GM12878 (cell line): ENCODE measurements around the gene TCP11L2.

Experiments used
- CBX3 ChIP-seq: fragments of 200-600 bp; sonication (generic); IDR thresholded peaks from 2 replicates; pipeline ENCODE4 v1.6.1; 2016; ENCODE audit warnings: low read depth, borderline replicate concordance
- EZH2 ChIP-seq: IDR thresholded peaks from 2 replicates; pipeline ENCODE4 v1.6.1; 2012; ENCODE audit warnings: low read depth, mild to moderate bottlenecking, control low read depth, inconsistent platforms, low read length, borderline replicate concordance; ENCODE audit not compliant: control insufficient read depth
- LARP7 ChIP-seq: fragments of 450-650 bp; IDR thresholded peaks from 2 replicates; pipeline ENCODE4 v1.6.1; 2017; ENCODE audit warnings: mild to moderate bottlenecking
- MXI1 ChIP-seq: fragments of 150-350 bp; IDR thresholded peaks from 2 replicates; pipeline ENCODE4 v1.6.1; 2011; ENCODE audit warnings: low read depth, mild to moderate bottlenecking, inconsistent platforms, low read length, improper control_type of control experiment
- PAX5 ChIP-seq: IDR thresholded peaks from 2 replicates; pipeline ENCODE4 v1.6.1; 2011; ENCODE audit warnings: low read depth, low read length, borderline replicate concordance
- POLR2A ChIP-seq: IDR thresholded peaks from 2 replicates; pipeline ENCODE4 v1.6.1; 2011; ENCODE audit warnings: low read depth, mild to moderate bottlenecking, low read length
- POLR2AphosphoS2 ChIP-seq: IDR thresholded peaks from 2 replicates; pipeline ENCODE4 v1.6.1; 2011; ENCODE audit warnings: low read depth, mild to moderate bottlenecking, low read length, improper control_type of control experiment, moderate library complexity
- RUNX3 ChIP-seq: IDR thresholded peaks from 2 replicates; pipeline ENCODE4 v1.6.1; 2012; ENCODE audit warnings: low read length, inconsistent platforms
- SMC3 ChIP-seq: IDR thresholded peaks from 2 replicates; pipeline ENCODE4 v1.6.1; 2011; ENCODE audit warnings: low read length, improper control_type of control experiment, borderline replicate concordance
- TCF3 ChIP-seq: IDR thresholded peaks from 2 replicates; pipeline ENCODE4 v1.6.1; 2012; ENCODE audit warnings: low read depth, mild to moderate bottlenecking, low read length, borderline replicate concordance; ENCODE audit not compliant: insufficient read depth
- TF ChIP-seq, protein P1 (sequence below), 3 experiments: IDR thresholded peaks in 2 of 3; conservative IDR thresholded peaks in 1 of 3; 2 replicates each; pipeline ENCODE4 v1.5.1; 2011; ENCODE audit warnings: low read depth in 3 of 3, low read length in 3 of 3, mild to moderate bottlenecking in 3 of 3, control low read depth in 2 of 3, moderate library complexity in 2 of 3, inconsistent platforms in 1 of 3, mixed read lengths in 1 of 3; ENCODE audit not compliant: control insufficient read depth in 2 of 3, insufficient read depth in 1 of 3; ENCODE audit errors: extremely low read depth in 1 of 3
- TF ChIP-seq, protein P2 (sequence below): fragments of 450-650 bp; conservative IDR thresholded peaks from 2 replicates; pipeline ENCODE4 v1.6.1; 2017; ENCODE audit warnings: mild to moderate bottlenecking, moderate library complexity

DNA sequence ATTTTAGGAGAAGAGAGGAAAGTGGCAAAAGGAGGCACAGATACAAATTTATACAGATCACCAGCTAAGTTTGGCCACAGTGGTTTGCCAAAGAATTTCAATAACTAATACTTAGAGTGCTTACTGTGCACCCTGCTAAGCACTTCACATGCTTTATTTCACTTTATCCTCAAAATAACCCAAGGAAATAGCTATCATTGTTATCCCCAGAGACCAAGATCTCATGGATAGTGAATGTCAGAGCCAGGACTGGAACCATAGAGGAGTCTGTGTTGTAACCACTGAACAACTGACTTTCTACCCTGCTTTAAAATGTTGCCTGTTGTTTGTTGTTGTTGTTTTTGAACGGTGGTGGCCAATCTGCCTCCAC lies 1.3 kb upstream of the TCP11L2 start:
- TF ChIP-seq RUNX3, result no peak
- no peak for TF ChIP-seq TCF3
- no peak for TF ChIP-seq SMC3
- no peak for TF ChIP-seq POLR2A
- TF ChIP-seq LARP7, result no peak
- TF ChIP-seq EZH2, result no peak
- TF ChIP-seq MXI1, result no peak
- TF ChIP-seq POLR2AphosphoS2, result no peak
- TF ChIP-seq, protein P1, sequence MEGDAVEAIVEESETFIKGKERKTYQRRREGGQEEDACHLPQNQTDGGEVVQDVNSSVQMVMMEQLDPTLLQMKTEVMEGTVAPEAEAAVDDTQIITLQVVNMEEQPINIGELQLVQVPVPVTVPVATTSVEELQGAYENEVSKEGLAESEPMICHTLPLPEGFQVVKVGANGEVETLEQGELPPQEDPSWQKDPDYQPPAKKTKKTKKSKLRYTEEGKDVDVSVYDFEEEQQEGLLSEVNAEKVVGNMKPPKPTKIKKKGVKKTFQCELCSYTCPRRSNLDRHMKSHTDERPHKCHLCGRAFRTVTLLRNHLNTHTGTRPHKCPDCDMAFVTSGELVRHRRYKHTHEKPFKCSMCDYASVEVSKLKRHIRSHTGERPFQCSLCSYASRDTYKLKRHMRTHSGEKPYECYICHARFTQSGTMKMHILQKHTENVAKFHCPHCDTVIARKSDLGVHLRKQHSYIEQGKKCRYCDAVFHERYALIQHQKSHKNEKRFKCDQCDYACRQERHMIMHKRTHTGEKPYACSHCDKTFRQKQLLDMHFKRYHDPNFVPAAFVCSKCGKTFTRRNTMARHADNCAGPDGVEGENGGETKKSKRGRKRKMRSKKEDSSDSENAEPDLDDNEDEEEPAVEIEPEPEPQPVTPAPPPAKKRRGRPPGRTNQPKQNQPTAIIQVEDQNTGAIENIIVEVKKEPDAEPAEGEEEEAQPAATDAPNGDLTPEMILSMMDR (IDR thresholded peaks at IDR 0.05 in 2 of 3, conservative IDR thresholded peaks at IDR 0.05 in 1 of 3; ENCODE audit: control insufficient read depth in 2 of 3, extremely low read depth in 1 of 3, insufficient read depth in 1 of 3, low read depth in 3 of 3, low read length in 3 of 3), result no peak
- TF ChIP-seq, protein P2, sequence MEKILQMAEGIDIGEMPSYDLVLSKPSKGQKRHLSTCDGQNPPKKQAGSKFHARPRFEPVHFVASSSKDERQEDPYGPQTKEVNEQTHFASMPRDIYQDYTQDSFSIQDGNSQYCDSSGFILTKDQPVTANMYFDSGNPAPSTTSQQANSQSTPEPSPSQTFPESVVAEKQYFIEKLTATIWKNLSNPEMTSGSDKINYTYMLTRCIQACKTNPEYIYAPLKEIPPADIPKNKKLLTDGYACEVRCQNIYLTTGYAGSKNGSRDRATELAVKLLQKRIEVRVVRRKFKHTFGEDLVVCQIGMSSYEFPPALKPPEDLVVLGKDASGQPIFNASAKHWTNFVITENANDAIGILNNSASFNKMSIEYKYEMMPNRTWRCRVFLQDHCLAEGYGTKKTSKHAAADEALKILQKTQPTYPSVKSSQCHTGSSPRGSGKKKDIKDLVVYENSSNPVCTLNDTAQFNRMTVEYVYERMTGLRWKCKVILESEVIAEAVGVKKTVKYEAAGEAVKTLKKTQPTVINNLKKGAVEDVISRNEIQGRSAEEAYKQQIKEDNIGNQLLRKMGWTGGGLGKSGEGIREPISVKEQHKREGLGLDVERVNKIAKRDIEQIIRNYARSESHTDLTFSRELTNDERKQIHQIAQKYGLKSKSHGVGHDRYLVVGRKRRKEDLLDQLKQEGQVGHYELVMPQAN, result no peak
- no peak for TF ChIP-seq PAX5
- TF ChIP-seq CBX3, result no peak
